Measurements from ENCODE around the gene MEOX2. TPM values are rescaled to one million over a fixed set of nuclear protein-coding genes. Genes with fewer than 3 reads are reported as not detected.
A peak's percentile ranks its signal among the peaks of the same experiment; 100 is the strongest.

The MEOX2 gene
- total RNA-seq, 1 donor from 2014 or later, result 6.5 TPM

DNA sequence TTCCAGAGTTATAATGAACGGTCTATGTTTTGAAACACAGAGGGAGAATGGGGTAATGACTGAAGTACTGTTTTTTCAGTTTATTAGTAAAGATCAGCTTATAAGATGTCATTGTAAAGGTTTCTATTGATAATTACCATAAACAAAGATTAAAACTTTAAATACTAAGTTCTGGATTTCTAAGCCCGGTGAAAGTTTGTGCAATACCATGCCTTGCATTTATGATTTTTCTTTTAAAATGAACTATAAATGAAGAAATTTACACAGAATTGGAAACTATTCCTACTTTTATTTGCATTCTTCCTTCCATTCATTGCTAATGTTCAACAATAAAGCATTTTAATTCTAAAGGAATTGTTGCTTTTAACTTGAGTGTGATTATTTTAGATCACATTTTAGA is 4.9 kb downstream of the MEOX2 start:
- DNase-seq (ENCODE audit: low spot score), result no peak

DNA sequence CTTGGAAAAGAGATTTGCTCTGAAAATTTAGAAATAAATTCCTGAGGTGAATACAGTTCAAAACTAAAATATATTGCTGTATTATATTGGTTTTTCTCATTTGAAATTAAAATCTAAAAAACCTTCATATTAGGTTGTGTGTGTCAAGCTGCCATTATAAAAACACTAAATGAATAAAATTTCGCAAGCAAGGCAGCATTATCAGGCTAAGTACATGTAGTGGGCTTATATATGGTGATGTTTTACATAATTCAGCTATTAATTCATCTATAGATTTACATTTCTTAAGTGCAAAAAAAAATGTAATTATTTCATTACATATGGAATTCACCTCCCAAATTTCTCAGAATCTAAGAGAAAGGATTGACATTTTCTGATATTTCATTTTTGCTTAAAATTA is 5.3 kb downstream of the MEOX2 start:
- no peak for DNase-seq (ENCODE audit: low spot score)

DNA sequence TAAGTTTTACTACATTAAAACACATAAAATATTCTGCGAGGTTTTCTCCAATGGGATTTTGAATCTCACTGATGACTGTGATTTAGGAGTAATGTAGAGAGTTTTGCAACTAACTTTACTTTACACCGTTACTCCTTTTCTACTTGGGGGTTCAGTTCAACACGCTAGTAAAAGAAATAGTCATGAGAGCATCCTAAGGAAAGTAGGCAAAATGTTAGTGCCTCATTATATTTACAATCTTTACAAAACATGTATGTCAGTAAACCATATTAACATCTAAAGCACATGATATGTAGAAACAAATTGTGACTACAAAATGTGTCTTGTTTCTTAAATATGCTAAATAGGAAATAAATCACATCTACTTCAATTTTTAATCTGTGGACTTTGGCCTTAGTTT is 6.0 kb downstream of the MEOX2 start:
- DNase-seq (ENCODE audit: low spot score), result no peak

DNA sequence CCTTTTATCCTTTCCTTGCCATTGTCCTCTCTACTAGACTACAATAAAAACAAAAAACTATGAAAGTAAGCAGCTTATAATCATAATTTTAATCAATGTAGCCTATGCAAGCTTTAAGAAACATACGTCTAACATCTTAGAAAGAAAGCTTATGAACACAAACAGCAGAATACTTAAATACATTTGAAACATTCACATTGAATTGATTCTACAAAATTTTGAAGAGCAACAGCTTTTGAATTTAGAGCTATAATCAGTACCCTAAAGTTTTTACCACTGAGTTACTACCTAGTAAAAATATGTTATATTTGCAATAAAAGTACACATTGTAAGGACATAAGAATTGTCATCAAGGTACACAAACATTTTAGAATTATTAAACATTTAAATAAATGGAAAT is 7.2 kb downstream of the MEOX2 start:
- no peak for DNase-seq (ENCODE audit: low spot score)

DNA sequence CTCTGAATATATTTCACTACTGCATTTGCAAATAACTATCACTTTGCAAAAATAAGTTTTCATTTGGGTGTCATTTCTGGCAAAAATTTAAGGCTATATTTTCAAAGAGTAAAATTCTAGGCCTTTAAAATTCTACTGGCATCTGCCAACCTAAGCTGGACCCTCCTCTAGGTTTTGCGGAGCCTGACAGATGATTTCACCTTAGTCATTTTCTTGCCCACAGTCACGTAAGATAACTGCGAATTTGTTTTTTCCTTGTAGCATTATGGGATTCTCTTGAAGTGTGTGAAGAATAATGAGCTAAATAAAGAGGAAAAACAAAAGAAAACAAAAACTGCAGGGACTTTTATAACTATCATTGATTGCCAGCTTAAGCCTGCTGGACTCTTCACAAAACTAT is 7.8 kb downstream of the MEOX2 start:
- DNase-seq (ENCODE audit: low spot score), result no peak

DNA sequence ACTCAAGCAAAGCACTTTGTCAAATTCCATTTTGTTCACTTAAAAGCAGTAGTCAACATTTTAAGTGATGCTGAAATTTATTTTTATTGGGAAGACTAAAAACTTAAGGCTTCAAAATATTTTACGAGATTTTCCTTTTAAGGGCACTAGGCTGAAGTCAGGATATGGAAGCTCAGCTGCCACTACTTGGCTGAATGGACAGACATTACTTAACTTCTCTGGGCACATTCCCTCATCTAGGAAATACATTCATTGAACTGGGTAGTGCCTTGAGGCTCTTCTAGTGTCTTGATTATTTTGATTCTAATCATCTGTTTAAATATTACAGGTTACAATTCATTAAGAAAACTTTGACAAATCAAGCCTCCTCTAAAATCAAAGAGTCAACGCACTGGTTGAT is 11.1 kb downstream of the MEOX2 start:
- no peak for DNase-seq (ENCODE audit: low spot score)

DNA sequence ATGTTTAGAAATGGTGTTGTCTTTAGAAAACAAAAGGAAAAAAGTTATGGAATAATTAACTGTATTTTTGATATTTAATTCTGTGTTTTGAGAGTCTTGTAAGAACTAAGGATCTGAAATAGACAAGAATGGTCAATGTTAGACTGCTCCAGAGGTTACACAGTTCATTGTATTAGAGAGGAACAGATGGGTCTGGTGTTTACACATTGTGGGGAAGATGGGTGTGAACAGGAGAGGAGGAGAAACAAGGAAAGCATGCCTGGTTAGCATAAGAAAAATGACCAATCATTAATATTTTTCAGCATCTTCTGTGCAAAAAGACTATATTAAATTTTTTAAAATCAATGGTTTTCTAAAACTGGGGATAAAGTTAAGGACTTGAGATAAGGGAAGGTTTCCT is 11.9 kb downstream of the MEOX2 start:
- DNase-seq (ENCODE audit: low spot score), result no peak

DNA sequence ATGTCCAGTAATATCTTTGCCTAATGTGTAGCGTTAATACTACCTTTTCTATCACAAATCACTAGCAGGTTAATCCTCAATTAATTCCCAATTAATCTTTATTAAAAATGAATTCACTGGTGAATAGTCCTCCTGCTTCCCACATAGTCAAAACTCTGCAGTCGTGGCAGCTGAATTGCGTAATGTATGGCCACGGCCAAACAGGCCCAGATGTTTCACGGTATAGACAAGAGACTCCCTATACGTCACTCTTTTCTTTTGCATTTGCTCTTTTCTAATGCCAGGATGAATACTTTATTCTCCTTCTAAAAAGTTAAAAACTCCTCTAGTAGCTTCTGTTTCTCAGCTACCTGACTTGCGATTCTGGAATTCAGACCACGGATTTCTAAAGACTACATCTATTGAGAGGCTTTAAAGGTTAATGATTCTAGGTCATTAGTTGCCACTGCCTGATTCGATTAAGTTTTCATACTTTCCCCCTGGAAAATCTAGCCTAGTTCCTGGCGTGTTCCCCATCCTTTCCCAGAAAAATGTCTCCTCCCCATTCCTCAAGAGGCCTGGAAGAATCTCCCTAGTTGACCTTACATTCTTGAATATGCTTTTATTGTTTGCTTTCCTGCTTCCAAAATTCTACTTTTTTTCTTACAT is 16.9 kb downstream of the MEOX2 start:
- no peak for DNase-seq (ENCODE audit: low spot score)

DNA sequence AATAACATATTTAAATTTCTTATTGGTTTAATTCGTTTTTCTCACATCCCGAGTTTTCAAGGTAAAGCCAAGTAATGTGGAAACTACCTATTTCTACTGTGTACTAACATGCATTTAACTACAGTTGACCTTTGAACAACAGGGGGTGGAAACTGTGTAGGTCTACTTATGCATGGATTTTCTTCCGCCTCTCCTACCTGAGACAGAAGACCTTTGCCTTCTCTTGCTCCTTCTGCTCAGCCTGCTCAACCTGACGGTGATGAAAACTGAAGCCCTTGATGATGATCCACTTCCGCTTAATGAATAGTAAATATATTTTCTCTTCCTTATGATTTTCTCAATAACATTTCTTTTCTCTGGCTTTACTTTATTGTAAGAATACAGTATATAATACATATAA is 18.5 kb downstream of the MEOX2 start:
- no peak for DNase-seq (ENCODE audit: low spot score)

DNA sequence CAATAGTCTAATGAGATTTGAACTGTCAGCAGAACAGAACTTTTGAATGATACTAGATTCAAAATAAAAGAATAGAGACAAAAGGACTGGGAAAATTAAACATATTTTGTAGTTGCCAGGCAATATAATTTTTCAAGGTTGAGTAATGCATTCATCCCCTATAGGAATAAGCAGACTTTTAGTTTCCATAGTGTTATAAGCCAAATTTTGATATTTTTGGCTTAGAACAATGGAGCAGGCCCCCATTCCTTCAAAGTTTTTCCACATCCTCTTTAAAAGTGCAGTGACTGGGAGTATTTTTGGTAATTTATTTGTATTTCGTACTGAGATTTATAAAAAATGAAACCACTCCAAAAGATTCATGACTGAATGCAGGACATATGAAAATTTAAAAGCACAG is 24.0 kb downstream of the MEOX2 start:
- no peak for DNase-seq (ENCODE audit: low spot score)

DNA sequence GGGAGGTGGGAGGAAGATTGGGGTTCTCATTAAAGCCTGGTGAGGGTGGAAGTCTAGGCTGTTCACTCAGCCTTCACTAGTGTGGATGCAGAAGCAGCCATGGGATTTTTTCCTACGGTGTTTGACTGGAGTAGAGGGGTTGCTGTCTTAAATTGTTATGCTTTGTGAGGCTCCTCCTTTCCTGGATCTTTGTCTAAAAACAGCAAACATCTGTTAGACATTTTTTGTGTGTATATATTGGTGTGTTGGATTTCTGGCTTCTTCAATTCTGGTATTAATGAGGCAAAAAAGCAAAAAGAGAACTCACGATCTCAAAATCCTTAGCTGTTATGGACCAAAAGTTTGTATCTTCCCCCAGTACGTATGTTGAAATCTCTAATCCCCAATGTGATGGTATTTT is 28.2 kb downstream of the MEOX2 start:
- DNase-seq (ENCODE audit: low spot score), result no peak

DNA sequence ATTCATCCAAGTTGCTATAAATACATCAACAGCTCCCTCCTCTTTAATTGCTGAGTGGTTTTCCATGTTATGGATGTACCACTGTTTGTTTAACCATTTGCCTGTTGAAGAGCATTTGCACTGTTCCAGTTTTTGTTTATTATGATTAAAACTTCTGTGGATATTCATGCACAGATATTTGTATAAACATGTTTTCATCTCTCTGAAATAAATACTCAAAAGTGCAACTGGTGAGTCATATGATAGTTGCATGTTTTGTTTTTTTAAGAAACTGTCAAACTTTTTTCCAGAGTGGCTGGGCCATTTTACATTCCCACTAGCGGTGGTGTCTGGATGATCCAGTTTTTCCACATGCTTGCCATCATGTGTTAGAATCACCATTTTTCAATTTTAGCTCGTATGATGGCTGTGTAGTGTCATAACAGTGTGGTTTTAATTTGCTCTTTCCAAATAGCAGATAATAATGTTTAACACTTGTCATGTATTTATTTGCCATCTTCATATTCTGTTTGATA is 33.6 kb downstream of the MEOX2 start:
- DNase-seq (ENCODE audit: low spot score), result peak; percentile 52

DNA sequence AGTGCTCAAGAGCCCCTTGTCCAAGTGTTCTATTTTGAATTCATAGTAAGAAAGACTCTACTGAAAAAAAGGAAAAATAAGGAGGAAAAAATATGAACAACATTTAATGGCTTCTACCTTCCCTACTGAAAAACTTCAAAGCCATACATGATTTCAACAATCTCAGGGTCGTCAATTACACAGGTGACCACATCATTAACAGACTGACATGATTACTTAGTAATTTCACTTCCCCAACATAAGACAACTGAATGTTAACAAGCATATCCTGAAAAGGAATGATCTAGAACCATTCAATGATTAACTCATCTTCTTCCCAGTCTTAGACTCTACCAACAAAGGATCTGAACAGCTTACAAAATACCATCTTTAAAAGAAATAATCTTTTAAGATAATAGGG is 34.8 kb downstream of the MEOX2 start:
- DNase-seq (ENCODE audit: low spot score), result no peak

DNA sequence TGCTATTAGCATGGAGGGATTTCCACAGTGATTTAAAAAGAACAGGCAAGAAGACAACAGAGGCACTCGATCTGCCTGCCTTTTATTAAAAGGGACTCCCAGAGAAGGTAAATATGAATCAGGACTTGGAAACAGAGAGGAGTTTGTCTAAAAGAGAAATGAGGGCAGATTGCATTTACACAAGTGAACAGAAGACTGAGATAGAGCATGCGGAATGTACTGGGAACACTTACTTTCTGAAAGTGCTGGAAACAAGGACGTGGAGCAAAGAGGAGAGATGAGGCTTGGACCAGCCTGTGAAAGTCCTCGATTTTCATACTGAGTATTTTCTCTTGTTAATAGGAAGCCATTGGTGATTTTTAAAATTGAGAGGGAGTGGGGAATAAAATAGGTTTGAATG is 35.7 kb downstream of the MEOX2 start:
- DNase-seq (ENCODE audit: low spot score), result no peak

DNA sequence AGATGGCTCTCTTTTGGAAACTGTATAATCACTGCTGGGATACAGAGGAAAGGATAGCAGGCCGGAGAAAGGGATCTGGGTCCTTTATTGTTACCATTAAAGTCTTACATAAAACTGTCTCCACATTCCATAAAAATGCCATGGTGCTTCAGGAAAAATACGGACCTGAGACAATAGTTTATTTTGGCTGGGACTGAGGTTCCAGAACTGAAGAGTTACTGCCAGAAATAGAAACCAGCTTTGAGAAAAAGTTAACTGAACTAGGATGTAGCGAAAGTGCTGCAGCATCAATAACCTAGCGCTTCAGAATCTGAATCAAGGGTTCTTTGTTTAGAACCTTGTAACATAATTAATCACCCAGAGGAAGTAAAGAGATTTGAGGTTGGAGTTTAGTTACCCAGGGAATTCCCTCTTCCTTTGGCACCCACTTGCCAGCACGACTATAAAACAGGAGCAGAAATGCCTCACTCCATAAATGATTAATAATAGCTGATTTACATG is 38.0 kb downstream of the MEOX2 start:
- no peak for DNase-seq (ENCODE audit: low spot score)

DNA sequence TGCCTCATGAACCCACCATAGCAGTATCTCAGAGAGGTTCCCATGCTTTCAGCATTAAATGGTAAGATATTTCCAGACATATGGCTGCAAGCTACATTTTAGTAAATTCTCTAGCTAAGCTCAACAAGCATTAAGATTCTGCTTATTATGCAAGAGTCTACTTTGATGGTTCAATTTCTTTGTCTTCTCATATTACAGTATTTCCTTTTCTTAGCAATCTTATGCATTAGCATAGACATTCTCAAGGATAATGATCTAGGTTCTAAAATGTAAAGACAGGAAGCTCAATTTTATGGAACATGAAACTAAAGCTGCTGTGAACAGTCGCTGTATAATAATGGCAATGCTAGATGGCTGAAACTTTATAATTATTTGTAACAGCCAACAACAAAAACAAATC is 39.2 kb downstream of the MEOX2 start:
- DNase-seq (ENCODE audit: low spot score), result no peak

DNA sequence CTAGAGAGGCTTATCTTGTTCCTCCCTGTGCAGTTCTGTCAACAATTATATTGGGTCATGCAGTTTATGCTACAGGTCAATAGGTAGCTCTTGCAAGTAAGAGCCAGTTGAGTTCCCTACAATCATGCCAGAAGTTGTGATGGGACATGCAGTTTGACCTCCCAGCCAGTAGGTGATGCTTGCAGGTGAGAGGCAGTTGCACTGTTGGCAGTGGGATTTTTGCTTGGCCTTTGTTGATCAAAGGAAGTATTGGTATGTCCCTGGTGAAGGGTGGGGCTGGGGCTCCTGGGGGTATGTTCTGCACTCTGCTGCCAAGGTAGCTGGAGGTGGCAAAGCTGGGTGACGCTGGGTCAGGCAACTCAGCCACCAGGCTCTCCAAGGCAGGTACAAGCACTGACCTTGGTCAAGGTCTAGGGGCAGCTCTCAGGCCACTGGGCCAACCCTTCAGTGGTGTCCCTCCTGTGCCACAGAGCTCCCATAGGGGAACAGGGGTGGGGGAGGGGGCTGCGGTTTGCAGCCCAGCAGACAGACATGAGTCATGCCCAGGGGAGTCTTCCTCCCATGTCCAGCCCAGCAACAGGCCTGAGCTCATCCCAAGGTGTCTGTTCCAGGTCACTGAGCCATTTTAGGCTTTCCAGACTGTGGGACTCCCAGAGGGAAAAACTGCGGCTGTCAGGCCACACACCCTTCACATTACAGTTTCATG is 43.3 kb downstream of the MEOX2 start:
- DNase-seq (ENCODE audit: low spot score), result no peak

DNA sequence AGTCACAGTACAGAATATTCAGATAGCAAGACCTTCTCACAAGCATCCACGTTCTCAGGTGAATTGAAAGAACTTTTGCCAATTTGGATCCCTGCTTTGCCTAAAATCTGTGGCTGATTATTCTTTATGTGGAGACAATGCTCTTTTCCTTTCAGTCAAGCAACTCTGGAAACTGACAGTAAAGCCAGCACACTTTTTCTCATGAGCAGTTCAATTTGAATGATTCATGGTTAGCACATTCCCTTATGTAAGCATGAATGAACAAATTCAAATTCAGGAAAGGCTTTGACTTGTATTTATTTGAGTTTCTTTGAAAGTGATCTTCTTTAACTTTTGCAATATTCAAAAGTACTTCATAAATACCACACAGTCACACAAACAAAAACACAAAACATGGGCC is 57.6 kb downstream of the MEOX2 start:
- DNase-seq (ENCODE audit: low spot score), result no peak

DNA sequence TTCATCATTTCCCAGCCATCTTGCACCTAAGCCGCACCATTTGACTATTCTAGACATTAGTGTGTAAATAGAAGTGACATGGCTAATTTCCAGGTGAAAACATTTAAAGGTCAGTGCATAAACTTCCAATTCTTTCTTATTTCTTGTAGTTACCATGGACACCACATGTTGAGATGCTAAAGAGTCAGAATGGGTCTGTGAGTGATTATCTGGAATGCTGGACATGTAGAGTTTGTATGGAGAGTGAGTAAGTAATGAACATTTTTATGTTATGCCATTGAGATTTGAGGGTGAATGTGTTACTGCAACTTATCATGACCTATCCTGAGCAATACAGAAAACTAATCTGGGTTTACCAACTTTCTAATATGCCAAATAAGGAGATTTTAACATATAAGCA is 60.4 kb downstream of the MEOX2 start:
- DNase-seq (ENCODE audit: low spot score), result no peak

DNA sequence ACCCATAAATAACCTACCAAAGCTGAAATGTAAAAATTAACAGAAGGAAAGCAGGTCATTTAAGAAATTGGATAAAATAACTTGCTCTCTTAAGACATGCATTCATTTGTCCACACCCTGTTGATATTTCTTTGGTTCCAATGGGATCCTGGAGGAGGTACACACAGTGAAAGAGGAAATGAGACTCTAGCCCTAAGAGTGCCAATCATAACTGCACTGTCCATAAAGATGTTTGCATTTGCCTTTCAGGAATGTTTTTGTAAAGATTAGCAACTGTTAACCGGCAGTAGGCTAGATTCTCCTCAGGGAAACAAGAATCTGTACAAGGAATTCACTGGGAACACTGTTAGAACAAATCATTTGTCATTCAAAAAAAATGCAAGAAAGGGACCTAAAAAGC is 61.0 kb downstream of the MEOX2 start:
- DNase-seq (ENCODE audit: low spot score), result no peak

DNA sequence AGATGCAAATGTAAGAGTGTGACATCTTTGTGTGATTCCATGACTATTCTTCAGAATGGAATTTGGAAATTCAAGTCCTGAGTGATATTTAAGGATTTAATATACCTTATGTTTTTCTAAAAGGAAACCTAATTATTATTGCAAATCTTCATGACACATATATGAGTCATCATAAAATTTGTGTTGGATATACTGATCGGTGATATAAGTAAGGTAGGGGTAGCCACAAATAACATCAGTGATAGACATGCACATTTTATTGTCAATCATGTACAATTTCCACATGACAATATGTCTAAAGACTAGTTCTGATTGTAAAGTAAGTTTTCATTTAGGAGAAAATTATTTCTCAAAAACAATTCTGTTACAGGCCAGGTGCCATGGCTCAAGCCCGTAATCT is 65.0 kb downstream of the MEOX2 start:
- no peak for DNase-seq (ENCODE audit: low spot score)

DNA sequence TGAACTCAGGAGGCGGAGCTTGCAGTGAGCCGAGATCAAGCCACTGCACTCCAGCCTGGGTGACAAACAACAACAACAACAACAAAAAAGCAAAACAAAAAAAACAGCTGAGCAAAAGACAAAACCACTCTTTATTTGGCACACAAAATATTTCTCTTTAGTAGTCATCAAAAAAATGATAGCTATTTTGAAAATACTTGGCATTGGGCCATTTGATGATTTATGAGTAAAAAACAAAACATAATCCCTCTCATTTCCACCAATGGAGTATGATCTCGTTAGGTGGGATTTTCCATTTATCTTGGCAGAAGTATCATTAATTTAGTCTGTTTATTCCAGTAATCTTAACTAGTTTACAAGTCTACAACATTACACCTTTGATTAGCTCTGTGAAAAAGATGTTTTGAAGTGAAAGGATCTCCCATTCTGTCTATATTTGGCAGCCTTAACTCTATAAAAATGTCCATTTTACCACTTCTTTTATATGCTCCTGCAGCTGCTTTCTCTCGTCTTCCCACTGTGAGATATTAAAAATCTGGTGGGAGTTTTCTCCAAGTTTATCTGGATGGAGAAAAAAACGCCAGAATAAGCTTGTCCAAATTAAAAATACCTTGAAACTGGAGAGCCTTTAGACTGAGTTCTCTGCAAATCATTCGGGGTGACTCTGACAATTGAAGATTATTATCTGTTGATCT is 65.8 kb downstream of the MEOX2 start:
- DNase-seq (ENCODE audit: low spot score), result peak; percentile 10

DNA sequence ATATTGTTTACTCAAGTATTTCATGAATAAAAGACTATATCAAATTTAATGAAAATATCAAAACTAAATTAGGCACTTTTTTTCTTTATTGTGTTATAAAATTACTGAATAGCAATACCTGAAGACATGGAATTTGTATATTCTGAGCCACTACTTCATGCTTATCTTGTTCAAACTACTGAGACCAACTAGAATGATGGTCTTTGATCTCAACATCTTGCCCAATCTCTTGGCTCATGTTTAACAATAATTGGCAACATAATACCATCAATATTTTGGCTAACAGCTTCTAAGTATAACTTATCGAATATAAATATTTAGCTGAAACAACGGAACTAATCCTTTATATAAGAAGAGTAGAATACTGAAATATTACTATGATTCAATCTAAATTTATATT is 68.2 kb downstream of the MEOX2 start:
- no peak for DNase-seq (ENCODE audit: low spot score)
